ENCODE data around the gene PLEKHG4.

Gene PLEKHG4

DNA sequence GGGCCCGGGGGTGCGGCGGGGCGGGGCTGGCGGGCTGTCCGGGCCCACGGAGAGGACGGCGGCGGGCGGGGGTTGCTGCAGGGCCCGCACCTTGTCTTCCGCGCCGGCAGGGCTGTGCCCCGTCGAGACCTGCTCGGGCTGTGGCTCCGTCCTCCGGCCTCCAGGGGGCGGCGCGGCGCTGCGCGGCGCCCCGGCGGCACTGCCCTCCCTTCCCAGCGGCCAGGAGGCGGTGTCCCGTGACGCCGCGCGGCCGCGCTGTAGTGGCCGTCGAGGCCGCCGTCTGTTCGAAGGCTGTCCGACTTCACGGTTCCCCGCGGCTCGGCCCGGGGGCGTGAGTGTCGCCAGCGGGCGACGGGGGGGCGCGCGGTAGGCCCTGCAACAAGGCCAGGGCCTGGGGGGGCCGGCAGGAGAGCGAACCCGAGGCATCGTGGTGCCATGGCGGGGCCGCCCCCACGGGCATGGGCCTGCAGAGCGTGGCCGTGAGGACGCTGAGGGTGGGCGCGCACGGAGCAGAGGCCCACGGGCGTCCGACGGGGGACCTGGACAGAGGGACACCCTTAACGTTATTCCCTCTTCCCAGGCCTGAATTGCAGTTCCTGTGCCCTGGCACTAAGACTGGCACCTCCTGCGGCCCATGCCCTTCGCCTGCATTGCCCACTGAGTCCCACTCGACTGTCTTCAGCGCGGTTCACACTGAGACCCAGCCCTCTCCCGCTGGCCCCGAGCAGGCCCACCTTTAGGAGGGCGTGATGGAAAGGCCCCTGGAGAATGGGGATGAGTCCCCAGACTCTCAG, at the start of gene PLEKHG4:
TSS of gene PLEKHG4 (plus strand) at position 237 of the 794 bp plus-strand sequence. CDS start at position 750, 513 bp downstream.
- peak; percentile 56 to 69 for DNase-seq (ENCODE audit: low read depth in 2 of 2)

DNA sequence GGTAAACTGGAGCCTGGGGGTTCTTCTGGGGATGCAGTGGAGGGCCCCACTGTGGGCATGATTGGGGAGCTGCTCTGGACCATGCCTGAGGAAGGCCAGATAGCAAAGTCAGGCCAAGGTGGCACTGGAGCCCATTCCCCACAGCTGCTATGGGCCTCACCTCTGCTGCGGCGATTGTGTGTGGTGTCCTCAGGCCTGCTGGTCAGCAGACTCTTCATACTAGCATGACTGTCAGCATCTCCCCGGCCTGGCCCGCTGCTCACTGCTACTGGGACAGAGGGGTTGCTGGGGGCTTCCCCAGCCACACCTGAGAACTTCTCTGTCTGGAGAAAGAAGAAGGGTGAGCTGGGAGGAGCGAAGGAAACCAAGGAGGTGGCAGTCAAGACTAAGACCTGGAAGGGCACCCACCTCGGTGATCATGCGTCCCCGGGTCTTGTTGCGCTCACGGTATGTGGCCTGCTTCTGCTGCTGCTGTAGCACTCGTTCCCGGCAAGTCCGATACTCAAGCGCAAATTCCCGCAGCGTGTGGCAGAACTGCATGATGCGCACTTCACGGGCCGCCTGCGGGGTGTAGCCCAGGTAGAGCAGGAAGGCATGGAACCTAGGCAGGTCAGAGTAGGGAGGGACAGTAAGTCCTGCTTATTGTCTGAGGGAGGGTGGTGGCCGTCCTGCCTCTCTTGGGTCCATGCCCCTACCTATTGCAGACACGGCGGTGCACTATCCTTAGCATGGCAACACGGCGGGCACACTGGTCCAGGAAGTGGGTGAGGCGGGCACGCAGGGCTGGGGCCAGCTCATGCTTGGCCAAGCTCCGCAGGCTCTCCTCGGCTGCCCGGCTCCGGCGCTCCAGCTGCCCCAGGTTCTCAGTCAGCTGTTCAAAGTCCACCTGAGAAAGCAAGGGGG, 49.2 kb upstream of the PLEKHG4 start:
- no peak for DNase-seq (ENCODE audit: low read depth in 2 of 2)

- DNase-seq (ENCODE audit: low read depth in 2 of 2): no peak
Observed at GRCh38 chr16:67230809-67231660, 48.3 kb upstream of the PLEKHG4 start.

DNA sequence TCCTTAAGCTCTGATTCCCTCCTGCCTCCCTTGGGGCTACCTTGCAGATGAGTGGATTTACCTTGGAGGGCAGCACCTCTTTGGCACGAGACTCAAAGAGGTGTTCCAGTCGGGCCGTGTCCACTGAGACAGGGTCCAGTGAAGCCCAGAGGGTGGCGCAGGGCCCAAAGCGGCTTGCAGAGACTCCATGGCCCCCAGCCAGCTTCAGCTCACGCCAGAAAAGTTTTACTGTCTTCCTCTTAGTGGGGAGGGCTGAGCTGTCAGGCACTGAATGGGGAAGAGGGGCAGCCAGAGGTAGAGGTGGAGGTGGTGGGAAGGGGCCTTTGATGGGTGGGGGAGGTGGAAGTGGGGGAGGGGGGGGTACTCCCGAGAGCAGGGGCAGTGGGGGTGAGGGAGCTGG, 45.7 kb upstream of the PLEKHG4 start:
- DNase-seq (ENCODE audit: low read depth in 2 of 2): no peak

- no peak for DNase-seq (ENCODE audit: low read depth in 2 of 2)
Observed at GRCh38 chr16:67234180-67234597, 45.1 kb upstream of the PLEKHG4 start.

DNA sequence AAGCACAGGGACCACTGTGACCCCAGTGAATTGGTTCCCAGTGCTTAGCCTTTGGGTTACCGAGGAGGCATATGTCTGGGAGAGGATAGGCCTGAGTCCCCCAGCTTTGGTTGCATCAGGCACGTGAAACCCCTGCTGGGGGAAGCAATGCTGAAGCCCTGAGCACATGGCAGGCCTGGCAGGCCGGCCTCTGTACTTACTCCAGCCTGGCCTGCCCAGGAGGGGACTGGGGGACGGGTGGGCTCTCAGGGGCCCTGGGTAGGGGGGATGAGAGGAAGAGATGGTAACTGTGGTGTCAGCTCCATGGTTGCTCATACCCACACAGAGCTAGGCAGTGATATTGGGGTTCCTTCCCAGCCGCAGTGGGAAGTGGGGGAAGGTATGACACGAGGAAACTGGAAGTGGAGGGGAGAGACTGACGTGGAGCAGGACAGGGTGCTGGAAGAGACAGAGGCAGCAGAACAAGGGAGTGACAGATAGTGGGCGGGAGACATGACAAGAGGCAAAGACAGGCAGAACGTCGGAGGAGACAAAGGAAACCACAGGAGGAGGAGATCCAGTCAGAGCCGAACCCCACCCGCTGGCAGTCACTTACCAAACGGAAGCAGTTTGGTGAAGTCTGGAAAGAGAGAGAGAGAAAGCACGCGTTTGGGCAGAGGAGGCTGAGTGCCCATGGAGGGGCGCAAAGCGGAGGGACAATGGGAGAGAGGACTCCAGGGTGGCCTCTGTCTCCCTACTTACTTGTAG, 43.3 kb upstream of the PLEKHG4 start:
- no peak for DNase-seq (ENCODE audit: low read depth in 2 of 2)

DNA sequence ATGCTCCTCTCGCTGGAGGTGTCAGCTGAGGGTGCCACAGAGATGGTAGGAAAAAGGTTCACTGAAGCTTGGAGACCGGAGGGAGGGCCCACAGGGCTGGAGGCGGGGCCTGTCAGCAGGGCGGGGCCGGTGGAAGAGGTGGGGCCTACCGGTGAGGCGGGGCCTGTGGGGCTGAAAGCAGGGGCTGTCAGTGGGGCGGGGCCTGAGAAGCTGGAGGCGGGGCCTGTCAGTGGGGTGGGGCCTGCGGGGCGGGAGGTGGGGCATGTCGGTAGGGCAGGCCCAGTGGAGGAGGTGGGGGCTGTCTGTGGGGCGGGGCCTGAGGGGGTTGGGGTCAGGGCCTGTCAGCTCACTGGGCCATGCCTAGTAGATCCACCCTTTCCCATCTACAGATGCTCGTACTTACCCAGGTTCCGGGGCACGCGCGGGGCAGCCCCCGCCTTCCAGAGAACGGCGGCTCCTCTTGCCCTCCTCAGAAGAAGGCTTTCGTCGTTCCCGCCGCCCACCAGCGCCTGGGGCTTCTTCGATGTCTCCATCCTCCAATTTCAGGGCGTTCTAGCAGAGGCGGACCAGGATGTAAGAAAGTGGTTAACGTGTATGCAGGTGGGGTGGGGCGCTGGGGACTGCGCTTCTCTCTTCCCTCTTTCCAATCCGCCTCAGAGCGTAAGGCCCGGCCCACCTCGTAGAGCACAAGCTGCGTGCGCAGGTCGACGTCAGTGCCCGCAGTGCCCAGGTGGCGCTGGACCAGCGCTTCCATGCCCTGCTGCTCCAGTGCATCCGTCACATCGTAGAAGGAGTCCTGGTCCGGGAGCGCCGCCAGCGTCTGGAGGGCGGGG, 42.6 kb upstream of the PLEKHG4 start:
- peak; percentile 45 to 64 for DNase-seq (ENCODE audit: low read depth in 2 of 2)

GRCh38 chr16:67237396-67238277, 41.7 kb upstream of the PLEKHG4 start:
- no peak for DNase-seq (ENCODE audit: low read depth in 2 of 2)

DNA sequence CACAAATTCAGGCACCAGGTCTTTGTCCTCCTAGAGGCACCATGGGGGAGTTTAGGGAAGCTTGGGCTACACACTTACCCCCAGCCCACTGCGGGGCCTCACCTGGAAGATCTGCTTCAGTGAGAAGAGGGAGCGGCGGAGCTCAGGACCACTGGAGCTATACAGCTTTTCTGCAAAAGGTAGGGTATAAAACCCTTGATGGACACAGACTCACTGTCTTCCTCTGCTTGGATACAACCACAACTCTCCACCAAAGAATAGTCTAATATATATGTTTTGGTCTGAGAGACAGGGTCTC, 41.1 kb upstream of the PLEKHG4 start:
- DNase-seq (ENCODE audit: low read depth in 2 of 2): no peak

GRCh38 chr16:67238806-67239470, 40.4 kb upstream of the PLEKHG4 start:
- DNase-seq (ENCODE audit: low read depth in 2 of 2): no peak

DNA sequence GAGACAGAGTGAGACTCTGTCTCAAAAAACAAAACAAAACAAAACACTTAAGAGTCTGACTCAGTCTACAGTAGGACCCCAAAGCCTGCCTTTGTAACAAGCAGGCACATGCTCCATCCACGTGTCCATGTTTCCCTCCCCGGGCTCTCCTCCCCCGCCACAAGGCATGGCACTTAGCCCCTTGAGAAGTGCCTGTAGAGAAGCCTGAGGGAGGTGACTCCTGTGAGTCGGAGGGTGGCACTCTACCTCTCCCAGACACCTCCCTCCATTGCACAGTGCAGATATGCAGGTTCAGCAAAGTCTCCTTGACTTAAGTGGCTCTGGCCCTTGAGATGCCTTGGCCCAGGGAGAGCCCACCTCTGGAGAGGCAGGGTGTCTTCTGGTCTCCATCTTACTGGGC, 38.8 kb upstream of the PLEKHG4 start:
- no peak for DNase-seq (ENCODE audit: low read depth in 2 of 2)

DNA sequence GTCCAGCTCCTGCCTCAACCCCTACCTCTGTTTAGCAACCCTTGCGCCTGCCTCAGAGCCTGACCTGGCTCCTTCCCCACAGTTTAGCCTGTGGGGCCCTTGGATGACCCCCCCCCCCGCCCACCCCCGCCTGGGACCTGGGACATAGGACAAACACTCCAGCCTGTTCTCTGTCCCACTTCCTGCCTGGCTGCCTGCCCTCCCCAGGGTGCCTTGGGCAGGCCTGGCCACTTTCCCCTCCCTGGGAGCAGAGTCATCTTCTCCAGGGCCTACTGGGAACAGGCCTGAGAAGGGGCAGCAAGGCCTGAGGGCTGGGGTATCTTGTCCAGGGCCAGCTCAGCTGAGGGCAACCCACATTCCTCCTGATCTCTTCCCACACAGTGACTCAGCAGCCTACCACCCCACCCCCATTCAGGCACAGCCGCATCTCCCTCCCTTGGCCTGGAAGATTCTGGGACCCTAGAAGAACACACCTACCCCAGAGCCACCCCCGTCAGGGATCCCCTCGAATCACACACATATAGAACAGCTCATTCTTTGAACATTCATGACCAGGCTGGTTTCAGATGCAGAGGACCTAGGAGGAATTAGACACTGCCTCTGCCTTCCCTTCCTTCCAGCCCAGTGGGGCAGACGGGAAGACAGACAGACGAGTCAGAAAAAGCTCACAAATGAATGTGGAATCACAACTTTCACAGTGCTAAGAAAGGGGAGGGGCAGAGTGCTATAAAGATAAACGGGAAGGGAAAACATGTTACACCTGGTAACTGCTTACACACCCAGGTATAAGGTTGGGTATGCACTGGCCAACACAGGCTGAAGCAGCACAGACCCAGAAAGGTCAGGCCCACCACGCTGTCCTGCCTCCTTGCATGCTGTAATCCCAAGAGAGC, 38.1 kb upstream of the PLEKHG4 start:
- DNase-seq (ENCODE audit: low read depth in 2 of 2): no peak

GRCh38 chr16:67242138-67242730, 37.1 kb upstream of the PLEKHG4 start:
- DNase-seq (ENCODE audit: low read depth in 2 of 2): no peak

GRCh38 chr16:67243481-67243880, 35.9 kb upstream of the PLEKHG4 start:
- no peak for DNase-seq (ENCODE audit: low read depth in 2 of 2)

GRCh38 chr16:67244387-67245185, 34.7 kb upstream of the PLEKHG4 start:
- peak; percentile 48 to 52 for DNase-seq (ENCODE audit: low read depth in 2 of 2)

DNA sequence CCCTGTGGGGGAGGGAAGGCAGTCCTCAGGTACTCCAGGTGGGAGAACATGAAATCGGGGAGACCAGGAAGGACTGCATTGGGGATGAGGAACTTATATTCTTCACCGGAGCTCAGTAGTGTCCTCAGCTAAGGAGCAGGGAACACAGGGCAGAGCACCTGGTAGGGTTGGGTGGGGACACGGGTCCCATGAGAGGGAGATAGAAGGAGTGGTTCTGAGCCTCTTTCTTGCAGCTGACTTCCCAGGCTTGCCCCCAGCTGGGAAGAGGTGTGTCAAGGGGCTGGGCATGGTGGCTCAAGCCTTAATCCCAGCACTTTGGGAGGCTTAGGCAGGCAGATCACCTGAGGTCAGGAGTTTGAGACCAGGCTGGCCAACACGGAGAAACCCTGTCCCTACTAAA, 34.1 kb upstream of the PLEKHG4 start:
- DNase-seq (ENCODE audit: low read depth in 2 of 2): no peak

GRCh38 chr16:67245674-67246080, 33.7 kb upstream of the PLEKHG4 start:
- DNase-seq (ENCODE audit: low read depth in 2 of 2): no peak

Measured in stimulated activated CD4-positive, alpha-beta T cell treated with anti-CD3 and anti-CD28 coated beads, Interleukin-1b, Interleukin-23, amount 100 ng/mL, for 1 hour (primary cell).